CD4-positive, alpha-beta T cell treated with Interleukin-17A for 4 hours (primary cell): Measurements from ENCODE around the gene CASP2.

Experiments used
- DNase-seq: peaks from one replicate; pipeline ENCODE4 v3.0.0-alpha.2; 2020; ENCODE audit warnings: mixed read lengths

Gene CASP2

DNA sequence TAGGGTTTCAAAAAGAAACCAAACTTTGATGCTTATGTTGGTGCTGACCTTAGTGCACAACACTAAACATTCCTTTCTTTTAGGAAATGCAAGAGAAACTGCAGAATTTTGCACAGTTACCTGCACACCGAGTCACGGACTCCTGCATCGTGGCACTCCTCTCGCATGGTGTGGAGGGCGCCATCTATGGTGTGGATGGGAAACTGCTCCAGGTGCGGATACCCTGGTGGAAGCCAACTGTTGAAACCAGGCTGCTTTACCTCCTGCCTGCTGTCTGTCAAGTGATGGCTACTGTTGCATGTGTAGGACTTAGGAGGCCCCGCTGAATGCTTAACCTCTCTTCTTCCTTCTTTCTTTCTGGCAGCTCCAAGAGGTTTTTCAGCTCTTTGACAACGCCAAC is 11.7 kb downstream of the CASP2 start:
- peak; percentile 79 for DNase-seq

DNA sequence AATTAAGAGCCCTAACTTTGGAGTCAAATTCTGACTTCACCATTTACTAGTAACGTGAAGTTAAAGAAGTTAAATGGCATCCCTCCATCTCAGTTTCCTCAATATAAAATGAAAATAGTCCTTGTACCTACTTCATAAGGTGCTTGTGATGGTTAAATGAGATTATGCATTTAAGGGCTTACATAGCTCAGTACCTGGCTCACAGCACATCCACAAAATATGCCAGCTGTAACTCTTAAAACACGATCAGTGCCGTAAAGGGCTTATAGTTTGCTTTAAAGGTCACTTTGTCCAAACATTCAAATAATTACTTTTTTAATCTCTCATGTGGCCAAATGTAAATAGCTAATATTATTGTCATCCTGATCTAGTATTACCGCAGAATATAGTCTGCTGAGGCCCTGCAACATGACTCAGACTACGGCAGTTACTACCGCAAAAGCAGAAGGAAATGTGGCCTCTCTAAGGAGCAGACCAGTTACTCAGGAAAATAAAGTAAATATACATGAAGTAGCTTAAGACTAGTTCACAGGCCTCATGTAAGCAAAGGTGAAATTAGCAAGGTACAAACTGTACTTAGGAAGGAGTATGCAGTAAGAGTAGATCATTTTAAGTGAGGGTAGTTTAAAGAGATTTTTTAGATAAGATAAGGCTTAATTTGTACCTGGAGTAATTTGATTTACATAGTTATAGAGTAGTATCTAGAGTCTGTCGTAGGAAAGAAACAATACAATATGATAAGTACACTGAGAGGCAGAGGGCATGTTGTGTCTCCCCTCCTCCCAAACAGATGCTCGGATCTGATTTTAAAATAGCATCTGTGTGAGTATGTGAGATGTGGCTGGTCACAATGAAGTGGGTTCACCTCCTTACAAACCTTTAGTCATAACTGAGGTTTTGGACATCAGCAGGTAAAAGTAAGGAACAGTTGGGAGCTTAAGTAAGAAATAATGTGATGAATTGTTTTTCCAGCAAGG is 13.1 kb downstream of the CASP2 start:
- no peak for DNase-seq

DNA sequence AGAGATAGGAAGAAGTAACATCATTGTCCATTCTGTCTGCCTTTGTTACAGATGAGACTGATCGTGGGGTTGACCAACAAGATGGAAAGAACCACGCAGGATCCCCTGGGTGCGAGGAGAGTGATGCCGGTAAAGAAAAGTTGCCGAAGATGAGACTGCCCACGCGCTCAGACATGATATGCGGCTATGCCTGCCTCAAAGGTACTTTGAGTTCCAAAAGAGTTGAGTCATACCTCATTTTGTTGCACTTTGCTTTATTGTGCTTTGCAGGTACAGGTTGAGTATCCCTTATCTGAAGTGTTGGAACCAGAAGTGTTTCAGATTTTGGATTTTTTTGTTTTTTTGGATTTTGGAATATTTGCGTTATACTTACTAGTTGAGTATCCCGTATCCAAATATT is 15.6 kb downstream of the CASP2 start:
- no peak for DNase-seq

DNA sequence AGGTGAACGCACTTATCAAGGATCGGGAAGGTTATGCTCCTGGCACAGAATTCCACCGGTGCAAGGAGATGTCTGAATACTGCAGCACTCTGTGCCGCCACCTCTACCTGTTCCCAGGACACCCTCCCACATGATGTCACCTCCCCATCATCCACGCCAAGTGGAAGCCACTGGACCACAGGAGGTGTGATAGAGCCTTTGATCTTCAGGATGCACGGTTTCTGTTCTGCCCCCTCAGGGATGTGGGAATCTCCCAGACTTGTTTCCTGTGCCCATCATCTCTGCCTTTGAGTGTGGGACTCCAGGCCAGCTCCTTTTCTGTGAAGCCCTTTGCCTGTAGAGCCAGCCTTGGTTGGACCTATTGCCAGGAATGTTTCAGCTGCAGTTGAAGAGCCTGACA is 16.8 kb downstream of the CASP2 start:
- DNase-seq, result no peak

DNA sequence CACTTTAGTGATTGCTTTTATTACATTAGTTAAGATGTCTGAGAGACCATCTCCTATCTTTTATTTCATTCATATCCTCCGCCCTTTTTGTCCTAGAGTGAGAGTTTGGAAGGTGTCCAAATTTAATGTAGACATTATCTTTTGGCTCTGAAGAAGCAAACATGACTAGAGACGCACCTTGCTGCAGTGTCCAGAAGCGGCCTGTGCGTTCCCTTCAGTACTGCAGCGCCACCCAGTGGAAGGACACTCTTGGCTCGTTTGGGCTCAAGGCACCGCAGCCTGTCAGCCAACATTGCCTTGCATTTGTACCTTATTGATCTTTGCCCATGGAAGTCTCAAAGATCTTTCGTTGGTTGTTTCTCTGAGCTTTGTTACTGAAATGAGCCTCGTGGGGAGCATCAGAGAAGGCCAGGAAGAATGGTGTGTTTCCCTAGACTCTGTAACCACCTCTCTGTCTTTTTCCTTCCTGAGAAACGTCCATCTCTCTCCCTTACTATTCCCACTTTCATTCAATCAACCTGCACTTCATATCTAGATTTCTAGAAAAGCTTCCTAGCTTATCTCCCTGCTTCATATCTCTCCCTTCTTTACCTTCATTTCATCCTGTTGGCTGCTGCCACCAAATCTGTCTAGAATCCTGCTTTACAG is 17.4 kb downstream of the CASP2 start:
- peak; percentile 78 for DNase-seq

DNA sequence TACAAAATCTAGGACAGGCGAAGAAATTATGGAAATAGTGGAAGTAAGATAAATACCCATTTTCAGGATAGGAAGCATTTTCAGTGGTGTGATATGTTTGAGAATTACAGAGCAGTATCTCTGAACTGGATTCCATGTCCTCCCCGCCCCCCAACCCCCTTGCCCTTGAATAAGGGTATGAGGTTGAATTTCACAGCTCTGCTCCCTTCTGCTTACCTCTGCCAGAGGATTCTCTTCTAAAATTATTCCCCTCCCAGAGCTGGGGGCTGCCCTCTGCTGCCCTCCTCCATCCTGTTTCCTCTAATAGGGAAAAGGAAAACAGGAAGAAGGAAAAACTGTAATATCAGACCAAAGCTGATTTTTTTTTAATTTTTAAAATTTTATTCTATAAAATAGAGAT is 20.5 kb downstream of the CASP2 start:
- DNase-seq, result no peak

DNA sequence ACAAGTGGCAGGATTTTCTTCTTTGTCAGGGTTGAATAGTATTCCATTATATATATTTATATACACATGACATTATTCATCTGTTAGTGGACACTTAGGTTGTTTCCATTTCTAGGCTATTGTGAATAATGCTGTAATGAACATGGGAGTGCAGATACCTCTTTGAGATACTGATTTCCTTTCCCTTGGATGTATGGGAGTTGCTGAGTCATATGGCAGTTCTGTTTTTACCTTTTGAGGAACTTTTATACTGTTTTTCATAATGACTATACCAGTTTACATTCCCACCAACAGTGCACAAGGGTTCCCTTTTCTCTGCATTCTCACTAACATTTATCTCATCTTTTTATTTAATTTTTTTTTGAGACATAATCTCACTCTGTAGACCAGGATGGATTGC is 26.0 kb downstream of the CASP2 start:
- DNase-seq, result no peak

DNA sequence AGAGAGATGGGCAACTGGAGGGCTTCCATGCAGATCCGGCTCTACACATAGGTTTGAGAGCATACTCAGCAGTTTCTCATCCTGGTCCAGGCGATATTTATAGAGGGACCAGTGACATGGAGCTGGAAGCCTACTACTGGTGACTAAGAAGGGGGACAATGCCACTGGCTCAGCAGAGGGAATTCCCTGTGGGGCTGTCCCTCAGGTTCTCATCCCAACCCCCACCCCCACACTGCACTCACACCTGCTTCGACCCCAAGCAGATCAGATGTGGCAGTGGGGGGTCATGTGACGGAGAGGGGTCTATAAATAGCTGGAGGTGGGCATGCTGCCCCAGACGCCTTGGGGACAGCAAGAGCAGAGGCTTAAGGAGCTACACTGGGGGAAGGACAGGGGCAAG is 27.6 kb downstream of the CASP2 start, which contains the start of gene CLCN1:
Gene CLCN1, plus strand, starts transcription at position 336 of the 400 bp plus-strand sequence. CDS start 102 bp downstream, outside the sequence.
- DNase-seq, result no peak

DNA sequence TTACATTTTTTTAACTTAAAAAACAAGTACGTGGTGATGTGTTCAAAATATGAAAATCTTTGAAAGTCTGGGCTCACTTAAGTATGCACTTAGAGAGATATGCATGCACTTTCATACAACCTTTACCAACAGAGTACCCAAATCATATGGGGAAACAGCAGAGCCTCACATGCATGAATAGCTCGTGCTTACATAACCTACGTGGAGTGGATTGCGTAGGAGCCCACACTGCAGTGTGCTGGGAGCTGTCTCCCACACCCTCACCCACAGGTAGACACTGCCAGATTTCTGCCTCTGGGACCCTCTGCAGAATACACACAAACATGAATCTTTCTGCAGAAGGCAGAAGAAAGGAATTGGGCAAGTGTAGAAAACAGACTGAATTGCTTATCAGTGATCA is 28.3 kb downstream of the CASP2 start:
- DNase-seq, result no peak

DNA sequence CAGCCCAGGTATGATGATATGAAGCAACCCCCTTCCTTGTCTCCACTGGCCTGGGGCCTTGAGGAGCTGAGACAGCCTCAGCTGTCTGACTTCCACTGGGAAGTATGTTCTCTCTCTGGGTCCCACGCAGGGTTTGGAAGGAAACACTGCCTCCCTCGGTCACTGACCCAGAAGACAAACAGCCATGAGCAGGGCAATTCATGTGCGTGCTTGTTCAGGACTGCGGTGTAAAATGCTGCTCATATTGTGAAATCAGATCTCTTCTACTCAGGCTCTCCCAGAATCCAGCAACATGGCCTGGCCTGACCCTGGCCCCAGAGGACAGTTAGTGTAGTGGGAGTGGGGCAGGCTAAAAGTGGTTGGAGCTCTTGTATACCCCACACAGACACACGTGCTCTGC is 30.5 kb downstream of the CASP2 start:
- DNase-seq, result no peak

DNA sequence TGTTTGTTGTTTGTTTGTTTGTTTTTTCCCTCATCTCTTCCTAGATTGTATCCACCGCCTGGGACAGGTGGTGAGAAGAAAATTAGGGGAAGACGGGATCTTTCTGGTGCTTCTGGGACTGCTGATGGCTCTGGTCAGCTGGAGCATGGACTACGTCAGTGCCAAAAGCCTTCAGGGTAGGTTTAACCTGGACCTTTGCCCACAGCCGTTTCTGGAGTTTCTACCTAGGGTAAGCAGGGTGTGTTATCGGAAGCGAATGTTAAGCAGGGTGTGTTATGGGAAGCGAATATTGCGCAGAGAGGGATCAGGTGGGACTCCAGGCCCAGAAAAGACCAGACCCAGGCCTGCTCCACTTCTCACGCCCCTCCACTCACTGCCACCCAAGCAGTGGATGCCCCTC is 32.5 kb downstream of the CASP2 start:
- DNase-seq, result no peak

DNA sequence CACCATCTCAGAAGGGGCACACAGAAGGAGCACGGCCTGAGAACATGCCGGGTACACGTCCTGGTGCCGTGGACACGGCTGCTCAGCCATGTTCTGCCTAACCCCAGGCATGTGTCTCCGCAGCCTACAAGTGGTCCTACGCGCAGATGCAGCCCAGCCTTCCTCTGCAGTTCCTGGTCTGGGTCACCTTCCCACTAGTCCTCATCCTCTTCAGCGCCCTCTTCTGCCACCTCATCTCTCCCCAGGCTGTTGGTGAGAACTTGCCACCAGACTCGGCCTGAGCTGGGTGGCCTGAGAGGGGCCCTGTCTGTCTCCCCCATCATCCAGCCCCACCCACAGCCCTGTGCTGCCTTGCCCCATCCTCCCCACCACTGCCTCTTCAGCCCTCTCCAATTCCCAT is 33.1 kb downstream of the CASP2 start:
- no peak for DNase-seq

DNA sequence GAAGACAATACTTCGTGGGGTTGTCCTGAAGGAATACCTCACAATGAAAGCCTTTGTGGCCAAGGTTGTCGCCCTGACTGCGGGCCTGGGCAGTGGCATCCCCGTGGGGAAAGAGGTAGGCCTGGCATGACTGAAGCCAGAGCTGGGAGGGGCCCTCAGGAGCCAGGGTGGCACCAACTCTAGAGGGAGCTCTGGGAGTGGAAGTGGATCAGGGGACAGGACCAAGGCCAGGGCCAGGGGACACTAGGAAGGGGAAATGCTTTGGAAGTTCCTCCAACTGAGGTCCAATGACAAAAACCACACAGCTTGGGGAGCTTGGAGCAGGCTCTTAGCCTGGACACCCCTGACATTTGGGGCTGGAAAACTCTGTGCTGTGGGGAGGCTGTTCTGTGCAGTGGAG is 33.6 kb downstream of the CASP2 start:
- peak; percentile 45 for DNase-seq

DNA sequence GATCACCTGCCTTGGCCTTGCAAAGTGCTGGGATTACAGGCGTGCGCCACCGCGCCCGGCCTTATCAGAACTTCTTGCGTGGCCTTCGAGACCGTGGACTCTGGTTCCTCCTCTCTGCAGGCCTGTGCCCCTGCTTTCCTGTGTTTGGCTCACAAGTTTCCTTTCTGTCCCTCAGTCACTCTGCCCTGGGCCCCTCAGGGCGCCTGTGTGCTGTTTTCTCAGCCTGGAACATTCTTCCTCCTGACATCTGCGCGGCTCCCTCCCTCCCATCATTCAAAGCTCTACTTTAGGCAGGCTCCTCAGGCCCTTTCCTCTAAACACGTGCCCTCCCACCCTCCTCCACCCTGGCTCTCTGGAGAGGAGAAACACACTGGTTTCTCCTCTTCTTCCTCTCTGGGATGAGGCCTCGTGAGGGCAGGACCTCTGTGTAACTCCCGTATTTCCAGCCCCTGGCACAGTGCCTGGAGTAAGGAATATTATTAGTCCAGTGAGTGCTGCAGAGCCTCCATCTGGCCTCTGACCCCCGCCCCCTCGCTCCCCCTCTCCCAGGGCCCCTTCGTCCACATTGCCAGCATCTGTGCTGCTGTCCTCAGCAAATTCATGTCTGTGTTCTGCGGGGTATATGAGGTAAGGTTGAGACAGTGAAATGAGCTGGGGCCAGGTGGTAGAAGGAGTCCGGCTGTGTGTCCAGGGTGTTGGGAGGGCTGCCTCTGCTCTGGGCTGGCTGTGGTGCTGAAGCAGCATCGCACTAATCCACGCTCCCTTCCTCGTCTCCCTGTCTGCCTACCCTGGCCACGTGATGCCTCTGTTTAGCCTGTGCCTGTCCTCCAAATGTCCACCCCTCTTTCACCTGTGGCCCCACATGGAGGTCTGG is 34.8 kb downstream of the CASP2 start:
- DNase-seq, result no peak

DNA sequence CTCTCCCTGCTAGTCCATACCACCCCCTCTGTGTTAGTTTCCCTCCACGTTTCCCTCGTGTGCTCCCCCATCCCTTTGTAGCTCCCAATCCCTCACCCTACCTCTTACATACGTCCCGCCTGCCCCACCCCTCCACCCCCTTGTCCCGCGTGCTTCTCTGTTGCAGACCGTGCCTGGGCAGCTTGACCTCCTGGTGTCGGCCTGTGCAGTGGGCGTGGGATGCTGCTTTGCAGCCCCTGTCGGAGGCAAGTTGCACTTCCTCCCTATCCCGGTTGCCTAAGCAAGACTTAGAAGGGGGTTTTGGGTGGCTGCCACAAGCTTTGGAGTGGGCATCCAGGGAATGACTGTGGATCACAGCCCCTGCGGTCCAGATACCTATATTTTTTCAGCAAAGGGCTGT is 35.5 kb downstream of the CASP2 start:
- no peak for DNase-seq

DNA sequence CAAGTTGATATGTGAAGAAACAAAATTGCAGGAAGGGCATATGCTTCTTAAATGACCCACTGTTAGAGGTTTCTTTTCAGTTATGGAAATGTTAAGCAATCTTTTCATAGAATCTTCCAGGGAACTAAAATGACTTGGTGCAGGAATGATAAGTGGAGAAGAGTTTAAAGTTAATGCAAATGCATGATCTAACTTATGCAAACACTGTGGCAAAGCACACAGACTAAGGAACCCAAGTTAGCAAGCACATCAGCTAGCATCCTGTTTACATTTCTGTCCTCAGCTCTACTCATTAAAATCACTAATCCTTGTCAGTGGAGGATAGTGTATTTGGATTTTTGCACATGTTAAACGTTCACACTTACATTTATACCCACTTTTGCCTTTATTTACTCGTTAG is 37.1 kb downstream of the CASP2 start:
- no peak for DNase-seq

DNA sequence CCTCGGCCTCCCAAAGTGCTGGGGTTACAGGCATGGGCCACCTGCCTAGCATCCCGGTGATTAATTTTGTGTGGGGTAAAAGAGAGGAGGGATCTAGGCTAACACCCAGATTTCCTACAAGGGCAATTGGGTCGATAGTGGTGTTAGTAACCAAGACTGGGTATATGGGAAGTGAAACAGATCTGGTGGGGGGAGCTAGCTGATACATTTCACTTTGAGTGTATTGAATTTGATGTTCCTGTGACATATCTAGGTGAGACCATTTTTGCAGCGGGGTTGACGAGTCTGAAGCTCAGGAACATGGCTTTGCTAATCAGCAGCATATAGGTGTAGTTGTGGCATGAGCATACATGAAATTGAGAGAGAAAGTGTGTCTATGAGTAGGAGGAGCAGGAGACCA is 39.8 kb downstream of the CASP2 start:
- DNase-seq, result no peak

DNA sequence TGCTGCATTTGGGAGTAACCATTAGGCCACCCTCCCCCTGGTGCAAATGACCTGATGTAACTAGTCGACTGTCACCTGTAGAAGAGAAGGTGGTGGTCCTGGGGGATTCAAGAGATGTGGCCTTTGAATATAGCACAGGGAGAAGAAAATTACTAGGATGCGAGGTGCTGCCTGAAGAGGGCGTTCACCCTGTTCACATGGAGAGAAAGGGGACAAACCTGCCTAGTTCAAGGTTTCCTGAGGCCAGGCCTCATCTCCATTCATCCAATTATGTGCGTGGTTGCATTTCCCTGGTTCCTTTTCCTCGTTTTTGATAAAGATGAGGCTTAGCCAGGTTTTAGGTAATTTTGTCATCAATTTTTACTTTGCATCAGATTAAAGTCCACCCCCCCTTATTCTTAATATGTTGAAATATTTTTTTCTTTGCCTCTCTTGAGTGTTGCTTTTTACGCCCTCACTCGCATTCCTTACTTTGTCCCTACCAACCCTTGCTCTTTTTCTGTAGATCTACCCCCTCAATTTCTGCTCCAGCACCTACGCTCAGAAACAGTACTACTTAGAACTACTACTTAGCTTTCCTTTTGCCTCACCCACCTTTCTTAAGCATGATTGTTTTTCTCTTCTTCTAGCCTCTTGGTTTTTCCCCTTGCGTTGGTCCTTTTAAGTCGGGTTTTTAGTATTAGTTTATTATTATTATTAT is 41.5 kb downstream of the CASP2 start:
- DNase-seq, result no peak

DNA sequence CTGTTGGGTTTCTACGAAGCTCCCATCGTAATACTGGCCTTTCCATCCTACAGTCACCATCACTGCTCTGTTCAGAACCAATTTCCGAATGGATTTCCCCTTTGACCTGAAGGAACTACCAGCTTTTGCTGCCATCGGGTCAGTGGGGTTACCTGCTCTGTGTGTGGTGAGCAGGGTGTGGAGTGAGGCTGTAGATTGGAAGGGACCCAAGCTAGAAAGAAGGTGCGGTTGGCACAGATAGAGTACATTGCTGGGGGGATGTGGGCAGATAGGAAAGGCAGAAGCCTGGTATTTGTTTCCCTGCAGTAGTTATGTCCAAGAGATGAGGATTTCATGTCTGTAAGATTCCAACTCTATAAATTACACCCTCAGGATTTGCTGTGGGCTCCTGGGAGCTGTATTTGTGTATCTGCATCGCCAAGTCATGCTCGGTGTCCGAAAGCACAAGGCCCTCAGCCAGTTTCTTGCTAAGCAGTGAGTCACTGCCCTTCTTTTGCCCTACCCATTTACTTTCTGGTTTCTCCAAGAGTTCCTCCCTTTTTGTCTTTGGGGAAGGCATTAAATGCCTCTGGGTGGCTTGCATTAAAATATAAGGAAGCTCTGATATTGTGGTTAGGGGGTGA is 43.1 kb downstream of the CASP2 start:
- no peak for DNase-seq

DNA sequence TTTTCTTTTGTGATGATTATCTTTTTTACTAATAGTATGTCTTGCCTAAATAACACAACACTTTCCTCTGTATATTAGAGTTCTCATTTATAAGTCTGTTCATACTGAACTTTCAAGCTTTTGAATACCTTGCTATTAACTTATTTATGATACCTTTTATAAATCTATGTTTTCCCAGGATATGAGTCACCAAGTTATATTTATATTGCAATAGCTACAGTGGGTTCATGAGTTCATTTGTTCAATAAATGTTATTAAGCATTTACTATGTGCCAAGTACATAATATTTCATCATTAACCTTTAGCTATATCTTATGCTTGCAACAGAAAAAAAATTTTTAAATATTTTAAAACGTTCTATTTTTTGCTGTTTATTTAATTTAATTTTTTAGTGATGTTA is 46.1 kb downstream of the CASP2 start:
- DNase-seq, result no peak

DNA sequence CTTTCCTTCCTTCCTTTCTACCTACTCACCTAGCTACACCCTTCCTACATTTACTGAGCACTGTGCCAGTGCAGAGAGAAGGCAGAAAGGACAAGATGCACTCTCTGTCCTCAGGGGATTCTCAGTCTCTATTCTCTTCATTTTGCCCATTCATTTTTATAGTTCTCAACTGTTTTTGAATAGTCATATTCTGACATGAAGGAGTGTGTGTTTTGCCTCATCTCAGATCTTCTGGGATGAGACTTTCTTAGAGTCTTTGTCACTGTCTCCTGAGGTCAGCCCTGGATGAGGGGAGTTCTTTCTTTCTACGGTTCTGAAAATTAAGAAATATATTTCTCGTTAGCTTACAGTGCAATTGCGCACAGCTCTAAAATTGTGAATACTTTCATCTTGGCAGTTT is 49.1 kb downstream of the CASP2 start:
- no peak for DNase-seq

DNA sequence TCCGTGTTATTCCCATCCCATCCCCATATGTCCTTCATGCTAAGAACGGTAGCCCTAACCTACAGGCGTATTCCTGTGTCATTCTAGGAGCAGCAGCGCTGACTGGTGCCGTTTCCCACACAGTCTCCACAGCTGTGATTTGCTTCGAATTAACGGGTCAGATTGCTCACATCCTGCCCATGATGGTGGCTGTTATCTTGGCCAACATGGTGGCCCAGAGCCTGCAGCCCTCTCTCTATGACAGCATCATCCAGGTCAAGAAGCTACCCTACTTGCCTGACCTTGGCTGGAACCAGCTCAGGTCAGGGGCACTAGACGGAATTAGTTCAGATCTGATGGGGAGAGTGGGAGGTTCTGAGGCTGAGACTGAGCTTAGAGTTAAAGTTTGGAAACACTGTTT is 53.7 kb downstream of the CASP2 start:
- no peak for DNase-seq
